ENCODE measurements around the gene AGAP2. TPM values are rescaled to one million over a fixed set of nuclear protein-coding genes. Genes with fewer than 3 reads are reported as not detected.

The AGAP2 gene
- total RNA-seq, 5 donors from 2014 or later (not counting 1 experiment from before 2014, with no cell fraction given): 43.2 to 74.6 (median 66.4) TPM

DNA sequence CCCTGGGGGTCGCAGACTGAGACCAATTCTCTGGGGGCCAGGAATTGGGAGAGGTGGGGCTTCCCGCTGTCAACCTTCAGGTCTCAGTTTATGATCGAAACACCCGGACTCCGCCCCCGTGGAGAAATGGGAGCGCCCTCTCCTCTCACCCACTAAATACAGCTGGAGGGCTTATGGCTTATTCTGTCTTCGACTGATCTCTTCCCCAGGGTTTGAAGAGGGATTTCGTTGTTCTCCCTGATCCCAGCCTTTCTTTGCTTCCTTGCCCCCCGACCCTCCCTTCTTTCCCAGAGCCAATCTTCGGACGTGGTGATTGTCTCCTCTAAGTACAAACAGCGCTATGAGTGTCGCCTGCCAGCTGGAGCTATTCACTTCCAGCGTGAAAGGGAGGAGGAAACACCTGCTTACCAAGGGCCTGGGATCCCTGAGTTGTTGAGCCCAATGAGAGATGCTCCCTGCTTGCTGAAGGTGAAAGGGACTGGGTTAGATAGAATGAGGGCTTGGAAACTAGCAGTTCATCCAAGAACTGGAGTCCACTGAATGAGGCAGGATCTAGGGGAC is 44.0 kb downstream of the AGAP2 start:
- no peaks in the 10 kb centered on the region for H3K27me3 Mint-ChIP-seq
- Histone ChIP-seq H3K36me3 (ENCODE audit: control insufficient read depth in 2 of 2, extremely low read depth in 1 of 2, insufficient read depth in 1 of 2, low read length in 1 of 2) (peaks cover 4 to 39% of the 10 kb centered on the region in 2 donors), H3K4me3 (ENCODE audit: control insufficient read depth in 1 of 2, extremely low read depth in 1 of 2, low read length in 1 of 2) (peak overlapping the region; percentile 90 to 92), H3K27me3 (replicated peaks in 1 of 2; ENCODE audit: control insufficient read depth in 2 of 2, extremely low read depth in 1 of 2, insufficient read depth in 2 of 2, low read length in 1 of 2) (no peaks in the 10 kb centered on the region), H3K9me3 (no peaks in the 10 kb centered on the region), H3K27ac (ENCODE audit: low read length) (peak overlapping the region; percentile 55), H3K4me1 (ENCODE audit: control insufficient read depth in 1 of 2, extremely low read depth in 1 of 2, insufficient read depth in 2 of 2, low read length in 2 of 2) (peaks cover 4 to 14% of the 10 kb centered on the region in 2 experiments)
- ATAC-seq (replicated peaks in 1 of 4) (no peak), DNase-seq (peak in 3 of 35 experiments; percentile 10 to 11 (median 11))
- ChIA-PET POLR2A (no interaction called here), CTCF (interaction anchor here (1.0 to 1.8 kb wide), 2 partner anchors 46 to 88 kb away, joined by 3 read pairs; partner anchors contain the start of gene TSFM (in 1 of the 2))
- no peak overlapping the region for H3K4me3 Mint-ChIP-seq
- peaks cover 8 to 26% (median 15%) of the 10 kb centered on the region in 3 donors for H3K4me1 Mint-ChIP-seq
- no peak overlapping the region for H3K27ac Mint-ChIP-seq
- H3K36me3 Mint-ChIP-seq: peaks cover 36% of the 10 kb centered on the region
- H3K9me3 Mint-ChIP-seq: no peaks in the 10 kb centered on the region
- 8% methylated on average over 2 of the region's 15 CpGs for WGBS (ENCODE audit: insufficient coverage)

DNA sequence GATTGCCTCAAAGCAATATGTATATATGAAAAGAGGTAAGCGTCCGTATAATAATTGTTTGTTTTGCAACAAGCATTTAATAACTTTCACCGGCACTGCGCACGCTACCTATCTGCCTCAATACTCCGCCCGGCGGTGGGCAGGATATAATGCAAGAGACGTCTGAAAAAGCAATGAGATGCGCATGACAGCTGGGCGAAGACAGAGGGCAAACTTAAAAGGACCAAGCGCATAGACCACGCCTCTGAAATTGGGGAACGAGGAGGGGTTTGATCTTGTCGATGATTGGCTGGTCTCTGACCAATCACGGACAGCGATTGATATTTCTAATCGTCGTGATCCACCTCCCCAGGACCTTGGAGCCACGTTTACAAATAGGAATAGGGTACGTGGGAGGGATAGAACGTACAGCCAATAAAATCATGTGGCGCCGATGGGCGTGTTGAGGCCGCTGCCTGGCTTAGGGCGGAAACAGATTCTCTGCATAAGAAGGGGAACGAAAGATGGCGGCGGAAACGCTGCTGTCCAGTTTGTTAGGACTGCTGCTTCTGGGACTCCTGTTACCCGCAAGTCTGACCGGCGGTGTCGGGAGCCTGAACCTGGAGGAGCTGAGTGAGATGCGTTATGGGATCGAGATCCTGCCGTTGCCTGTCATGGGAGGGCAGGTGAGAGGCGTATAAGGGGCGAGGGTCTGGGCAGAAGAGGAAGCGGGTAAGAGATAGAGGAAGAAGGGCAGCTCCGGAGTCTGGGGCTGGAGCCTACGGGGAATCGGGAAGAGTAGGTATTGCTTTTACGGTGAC is 44.7 kb downstream of the AGAP2 start, which contains the start of gene OS9:
TSS of gene OS9 (plus strand) at position 474 of the 800 bp plus-strand sequence. CDS start at position 504, 30 bp downstream.
- Mint-ChIP-seq H3K27ac (peak within 1 kb of the TSS in 1 of 2 donors; percentile 28), H3K36me3 (peaks cover 30% of the 10 kb centered on the region), H3K4me3 (no peak within 1 kb of the TSS), H3K27me3 (peaks cover 2% of the 10 kb centered on the region in 2 donors), H3K4me1 (peaks cover 8 to 20% (median 8%) of the 10 kb centered on the region in 3 donors), H3K9me3 (no peaks in the 10 kb centered on the region)
- Histone ChIP-seq H3K36me3 (ENCODE audit: control insufficient read depth in 2 of 2, extremely low read depth in 1 of 2, insufficient read depth in 1 of 2, low read length in 1 of 2) (peaks cover 4 to 34% of the 10 kb centered on the region in 2 donors), H3K9me3 (no peaks in the 10 kb centered on the region), H3K4me1 (ENCODE audit: control insufficient read depth in 1 of 2, extremely low read depth in 1 of 2, insufficient read depth in 2 of 2, low read length in 2 of 2) (peaks cover 4 to 14% of the 10 kb centered on the region in 2 experiments), H3K27ac (ENCODE audit: low read length) (peak within 1 kb of the TSS; percentile 55), H3K27me3 (replicated peaks in 1 of 2; ENCODE audit: control insufficient read depth in 2 of 2, extremely low read depth in 1 of 2, insufficient read depth in 2 of 2, low read length in 1 of 2) (no peaks in the 10 kb centered on the region), H3K4me3 (ENCODE audit: control insufficient read depth in 1 of 2, extremely low read depth in 1 of 2, low read length in 1 of 2) (peak within 1 kb of the TSS; percentile 90 to 92)
- ChIA-PET CTCF (interaction anchor here (0.5 to 1.8 kb wide), 4 partner anchors 39 to 120 kb away, joined by 3 to 6 read pairs (median 4); partner anchors contain the start of gene TSFM (in 1 of the 2)), POLR2A (interaction anchor here in 1 of 2 donors (1.1 kb wide), 1 partner anchor 9 kb away, joined by 3 read pairs; no protein-coding TSS in a partner anchor)
- peak; percentile 94 to 96 (median 96) for ATAC-seq (replicated peaks in 1 of 4)
- whole genome bisulfite sequencing (ENCODE audit: insufficient coverage): 0% methylated on average over 40 of the region's 45 CpGs
- peak; percentile 81 to 100 (median 96) for DNase-seq

DNA sequence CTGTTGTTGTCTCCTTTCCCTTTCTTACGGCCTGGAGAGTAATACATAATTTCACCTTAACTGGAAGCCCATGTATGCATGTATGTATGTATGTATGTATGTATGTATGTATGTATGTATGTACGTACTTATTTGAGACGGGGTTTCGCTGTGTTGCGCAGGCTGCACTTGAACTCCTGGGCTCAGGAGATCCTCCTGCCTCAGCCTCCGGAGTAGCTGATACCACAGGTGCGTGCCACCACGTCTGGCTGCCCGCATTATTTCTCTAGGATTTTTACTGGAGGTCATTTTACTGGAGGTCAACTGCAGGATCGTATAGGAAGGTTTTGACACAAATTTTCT is 45.3 kb downstream of the AGAP2 start:
- Histone ChIP-seq H3K36me3 (ENCODE audit: control insufficient read depth in 2 of 2, extremely low read depth in 1 of 2, insufficient read depth in 1 of 2, low read length in 1 of 2) (peaks cover 4 to 28% of the 10 kb centered on the region in 2 donors), H3K4me1 (ENCODE audit: control insufficient read depth in 1 of 2, extremely low read depth in 1 of 2, insufficient read depth in 2 of 2, low read length in 2 of 2) (peaks cover 4 to 14% of the 10 kb centered on the region in 2 experiments), H3K27ac (ENCODE audit: low read length) (peak overlapping the region; percentile 18), H3K9me3 (no peaks in the 10 kb centered on the region), H3K27me3 (replicated peaks in 1 of 2; ENCODE audit: control insufficient read depth in 2 of 2, extremely low read depth in 1 of 2, insufficient read depth in 2 of 2, low read length in 1 of 2) (no peaks in the 10 kb centered on the region), H3K4me3 (ENCODE audit: control insufficient read depth in 1 of 2, extremely low read depth in 1 of 2, low read length in 1 of 2) (no peak overlapping the region)
- ChIA-PET CTCF (interaction anchor here in 1 of 2 donors (0.5 to 1.8 kb wide), 2 partner anchors 90 to 120 kb away, joined by 3 to 6 read pairs; partner anchors contain the start of gene TSFM), POLR2A (interaction anchor here in 1 of 2 donors (1.1 kb wide), 1 partner anchor 10 kb away, joined by 3 read pairs; no protein-coding TSS in a partner anchor)
- DNase-seq: peak in 1 of 35 experiments; percentile 6
- ATAC-seq (replicated peaks in 1 of 4): no peak
- Mint-ChIP-seq H3K4me3 (no peak overlapping the region), H3K27ac (no peak overlapping the region), H3K36me3 (peaks cover 25% of the 10 kb centered on the region), H3K4me1 (peaks cover 2 to 15% (median 8%) of the 10 kb centered on the region in 3 donors), H3K9me3 (no peaks in the 10 kb centered on the region), H3K27me3 (peaks cover 8% of the 10 kb centered on the region in 2 donors)
- 55% methylated on average over 8 of the region's 10 CpGs for WGBS (ENCODE audit: insufficient coverage)

DNA sequence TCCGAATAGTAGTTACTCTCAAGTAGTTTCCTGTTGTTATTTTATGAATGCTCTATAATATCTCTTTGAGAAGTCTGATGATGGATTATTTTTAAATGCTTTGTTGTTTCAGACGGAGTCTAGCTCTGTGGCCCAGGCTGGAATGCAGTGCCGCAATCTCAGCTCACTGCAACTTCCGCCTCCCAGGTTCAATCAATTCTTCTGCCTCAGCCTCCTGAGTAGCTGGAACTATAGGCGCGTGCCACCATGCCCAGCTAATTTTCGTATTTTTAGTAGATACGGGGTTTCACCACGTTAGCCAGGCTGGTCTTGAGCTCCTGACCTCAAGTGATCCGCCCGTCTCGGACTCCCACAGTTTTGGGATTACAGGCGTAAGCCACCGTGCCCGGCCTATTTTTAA is 46.0 kb downstream of the AGAP2 start:
- 91% methylated on average over 11 of the region's 15 CpGs for WGBS (ENCODE audit: insufficient coverage)
- Mint-ChIP-seq H3K36me3 (peaks cover 17% of the 10 kb centered on the region), H3K4me3 (no peak overlapping the region), H3K4me1 (peaks cover 0 to 14% (median 8%) of the 10 kb centered on the region in 3 donors), H3K27ac (no peak overlapping the region), H3K27me3 (peaks cover 11 to 12% of the 10 kb centered on the region in 2 donors), H3K9me3 (no peaks in the 10 kb centered on the region)
- POLR2A ChIA-PET: interaction anchor here in 1 of 2 donors (1.1 kb wide), 1 partner anchor 11 kb away, joined by 3 read pairs; no protein-coding TSS in a partner anchor
- H3K9me3 ChIP-seq: no peaks in the 10 kb centered on the region
- DNase-seq: no peak
- no peak overlapping the region for H3K27ac ChIP-seq (ENCODE audit: low read length)
- CTCF ChIA-PET: interaction anchor here in 1 of 2 donors (0.7 kb wide), 1 partner anchor 13 kb away, joined by 3 read pairs; no protein-coding TSS in a partner anchor
- H3K27me3 ChIP-seq (replicated peaks in 1 of 2; ENCODE audit: control insufficient read depth in 2 of 2, extremely low read depth in 1 of 2, insufficient read depth in 2 of 2, low read length in 1 of 2): peaks cover 0 to 5% of the 10 kb centered on the region in 2 experiments
- peaks cover 4 to 20% of the 10 kb centered on the region in 2 donors for H3K36me3 ChIP-seq (ENCODE audit: control insufficient read depth in 2 of 2, extremely low read depth in 1 of 2, insufficient read depth in 1 of 2, low read length in 1 of 2)
- ATAC-seq (replicated peaks in 1 of 4): no peak
- peaks cover 4 to 14% of the 10 kb centered on the region in 2 experiments for H3K4me1 ChIP-seq (ENCODE audit: control insufficient read depth in 1 of 2, extremely low read depth in 1 of 2, insufficient read depth in 2 of 2, low read length in 2 of 2)
- no peak overlapping the region for H3K4me3 ChIP-seq (ENCODE audit: control insufficient read depth in 1 of 2, extremely low read depth in 1 of 2, low read length in 1 of 2)

DNA sequence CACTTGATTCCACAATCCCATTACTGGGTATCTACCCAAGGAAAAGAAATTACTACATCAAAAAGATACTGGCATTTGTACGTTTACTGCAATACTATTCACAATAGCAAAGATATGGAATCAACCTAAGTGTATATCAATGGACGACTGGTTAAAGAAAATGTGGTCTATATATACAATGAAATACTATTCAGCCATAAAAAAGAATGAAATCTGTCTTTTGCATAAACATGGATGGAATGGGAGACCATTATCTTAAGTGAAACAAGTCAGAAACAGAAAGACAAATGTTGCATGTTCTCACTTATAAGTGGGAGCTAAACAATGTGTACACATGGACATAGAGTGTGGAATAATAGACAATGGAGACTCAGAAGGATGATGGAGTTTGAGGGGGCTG is 49.6 kb downstream of the AGAP2 start:
- Histone ChIP-seq H3K27me3 (replicated peaks in 1 of 2; ENCODE audit: control insufficient read depth in 2 of 2, extremely low read depth in 1 of 2, insufficient read depth in 2 of 2, low read length in 1 of 2) (peaks cover 0 to 12% of the 10 kb centered on the region in 2 experiments), H3K36me3 (ENCODE audit: control insufficient read depth in 2 of 2, extremely low read depth in 1 of 2, insufficient read depth in 1 of 2, low read length in 1 of 2) (no peaks in the 10 kb centered on the region), H3K27ac (ENCODE audit: low read length) (no peak overlapping the region), H3K9me3 (no peaks in the 10 kb centered on the region), H3K4me1 (ENCODE audit: control insufficient read depth in 1 of 2, extremely low read depth in 1 of 2, insufficient read depth in 2 of 2, low read length in 2 of 2) (peaks cover 0 to 4% of the 10 kb centered on the region in 2 experiments), H3K4me3 (ENCODE audit: control insufficient read depth in 1 of 2, extremely low read depth in 1 of 2, low read length in 1 of 2) (no peak overlapping the region)
- Mint-ChIP-seq H3K36me3 (no peaks in the 10 kb centered on the region), H3K27ac (no peak overlapping the region), H3K27me3 (peaks cover 30 to 42% of the 10 kb centered on the region in 2 donors), H3K9me3 (no peaks in the 10 kb centered on the region), H3K4me1 (no peaks in the 10 kb centered on the region), H3K4me3 (no peak overlapping the region)
- ChIA-PET POLR2A (no interaction called here), CTCF (no interaction called here)
- DNase-seq: no peak
- no peak for ATAC-seq (replicated peaks in 1 of 4)
- WGBS (ENCODE audit: insufficient coverage): no CpG with 5 or more reads among the region's 2 CpGs

DNA sequence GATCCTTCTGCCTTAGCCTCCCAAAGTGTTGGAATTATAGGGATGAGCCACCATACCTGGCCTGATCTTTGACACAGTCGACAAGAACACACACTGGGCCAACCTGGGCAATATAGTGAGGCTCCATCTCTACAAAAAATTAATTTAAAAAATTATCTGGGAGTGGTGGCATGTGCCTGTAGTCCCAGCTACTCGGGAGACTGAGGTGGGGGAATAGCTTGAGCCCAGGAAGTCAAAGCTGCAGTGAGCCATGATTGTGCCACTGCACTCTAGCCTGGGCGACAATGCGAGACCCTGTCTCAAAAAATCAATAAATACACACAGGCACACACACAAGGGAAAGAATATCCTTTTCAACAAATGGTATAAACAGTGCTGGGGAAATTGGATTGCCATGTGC is 50.7 kb downstream of the AGAP2 start:
- peaks cover 0 to 12% of the 10 kb centered on the region in 2 experiments for H3K27me3 ChIP-seq (replicated peaks in 1 of 2; ENCODE audit: control insufficient read depth in 2 of 2, extremely low read depth in 1 of 2, insufficient read depth in 2 of 2, low read length in 1 of 2)
- no peaks in the 10 kb centered on the region for H3K36me3 Mint-ChIP-seq
- H3K9me3 Mint-ChIP-seq: no peaks in the 10 kb centered on the region
- H3K27me3 Mint-ChIP-seq: peaks cover 30 to 42% of the 10 kb centered on the region in 2 donors
- no peak overlapping the region for H3K4me3 Mint-ChIP-seq
- no peaks in the 10 kb centered on the region for H3K9me3 ChIP-seq
- H3K4me1 Mint-ChIP-seq: no peaks in the 10 kb centered on the region
- no peak overlapping the region for H3K27ac Mint-ChIP-seq
- WGBS (ENCODE audit: insufficient coverage): no CpG with 5 or more reads among the region's 4 CpGs
- ChIA-PET CTCF (no interaction called here), POLR2A (interaction anchor here in 1 of 2 donors (0.5 kb wide), 1 partner anchor 78 kb away, joined by 4 read pairs; no protein-coding TSS in a partner anchor)
- H3K27ac ChIP-seq (ENCODE audit: low read length): no peak overlapping the region
- DNase-seq (no peak), ATAC-seq (replicated peaks in 1 of 4) (no peak)
- H3K36me3 ChIP-seq (ENCODE audit: control insufficient read depth in 2 of 2, extremely low read depth in 1 of 2, insufficient read depth in 1 of 2, low read length in 1 of 2): no peaks in the 10 kb centered on the region
- H3K4me1 ChIP-seq (ENCODE audit: control insufficient read depth in 1 of 2, extremely low read depth in 1 of 2, insufficient read depth in 2 of 2, low read length in 2 of 2): no peaks in the 10 kb centered on the region
- no peak overlapping the region for H3K4me3 ChIP-seq (ENCODE audit: control insufficient read depth in 1 of 2, extremely low read depth in 1 of 2, low read length in 1 of 2)

All from T-cell (primary cell).